GM12801 (cell line): ENCODE results near the gene MAPT.

Experiments used
- CTCF ChIP-seq: IDR thresholded peaks from one replicate; pipeline ENCODE4 v1.5.1; 2011; ENCODE audit warnings: control low read depth; ENCODE audit not compliant: insufficient read length; ENCODE audit errors: extremely low read depth

The MAPT gene

GRCh38 chr17:45920083-45920482 lies 25.7 kb downstream of the MAPT start:
- TF ChIP-seq CTCF: no peak

DNA sequence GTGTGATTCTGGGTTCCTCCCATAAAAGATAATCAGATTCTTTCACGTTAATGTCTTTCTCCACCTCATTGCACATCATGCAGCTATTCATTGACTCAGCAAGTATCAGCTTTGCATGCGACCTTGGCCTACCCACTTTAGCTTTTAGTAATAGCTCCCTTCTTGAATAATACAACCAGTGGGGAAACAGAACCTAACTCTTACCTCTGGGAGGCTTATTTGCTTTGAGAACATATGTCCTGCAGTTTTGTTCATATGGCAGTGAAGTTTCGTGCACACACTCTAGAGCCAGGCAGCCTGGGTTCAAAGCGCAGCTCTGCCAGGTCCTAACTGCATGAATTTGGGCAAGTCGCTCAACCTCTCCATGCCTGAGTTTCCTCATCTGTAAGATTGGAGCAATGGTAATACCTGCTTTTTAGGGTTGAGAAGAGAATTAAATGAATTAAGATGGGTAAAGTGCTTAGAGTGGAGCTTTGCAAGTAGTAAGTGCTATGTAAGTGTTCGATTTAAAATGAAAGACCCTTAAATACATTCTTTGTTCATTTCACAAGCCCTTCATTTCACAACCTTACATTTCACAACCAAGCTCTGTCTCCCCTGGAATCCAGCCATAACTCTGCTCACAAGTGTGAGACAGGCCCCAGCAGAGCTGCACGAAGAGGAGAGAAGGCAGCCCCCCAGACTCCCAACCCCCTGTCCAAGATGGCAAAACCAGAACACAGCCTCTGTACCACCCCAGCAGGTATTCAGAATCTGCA lies 29.3 kb downstream of the MAPT start:
- no peak for TF ChIP-seq CTCF

GRCh38 chr17:45924332-45924820 lies 30.0 kb downstream of the MAPT start:
- no peak for TF ChIP-seq CTCF

GRCh38 chr17:45925311-45925710 lies 31.0 kb downstream of the MAPT start:
- TF ChIP-seq CTCF: no peak

GRCh38 chr17:45927247-45927646 lies 32.9 kb downstream of the MAPT start:
- no peak for TF ChIP-seq CTCF

DNA sequence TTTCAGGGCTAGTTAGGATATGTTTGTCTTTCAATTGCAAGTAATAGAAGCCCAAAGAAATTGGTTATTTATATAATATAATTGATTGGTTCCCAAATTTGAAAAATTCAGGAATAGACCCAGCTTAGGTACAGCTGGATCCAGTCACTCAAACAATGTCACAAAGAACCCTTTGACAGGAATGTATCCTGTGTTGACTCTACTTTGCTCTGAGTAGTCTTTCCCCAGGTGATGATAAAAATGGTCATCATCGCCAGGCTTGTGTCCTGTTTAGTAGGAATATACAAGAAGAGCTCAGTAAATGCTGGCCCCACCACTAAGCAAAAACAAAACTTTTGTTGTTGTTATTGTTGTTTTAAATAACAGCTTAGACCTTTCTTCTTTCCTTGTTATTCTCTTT lies 35.0 kb downstream of the MAPT start:
- TF ChIP-seq CTCF: no peak

GRCh38 chr17:45930420-45930951 lies 36.1 kb downstream of the MAPT start:
- no peak for TF ChIP-seq CTCF
